Left lung (tissue), 10 donors: ENCODE data around the gene MGAT5. TPM values are rescaled to one million over a fixed set of nuclear protein-coding genes. Genes with fewer than 3 reads are reported as not detected.

Source experiments
- ATAC-seq: fragments of 200-7000 bp; cut with Tn5 transposase; one replicate; pipeline ENCODE4 v1.9.1; 2020; ENCODE audit warnings: moderate library complexity
- DNase-seq, 4 donors: peaks; one replicate each; pipeline ENCODE4 v3.0.0-alpha.2; 2013 to 2020
- H3K27ac ChIP-seq, 2 donors: fragments of 200-600 bp; sonication (generic) in 1 of 2; one replicate each; pipeline versions ENCODE4 v1.5.0 to v1.8.0; 2020 to 2021
- H3K27me3 ChIP-seq, 2 donors: fragments of 200-600 bp; sonication (generic) in 1 of 2; one replicate each; pipeline versions ENCODE4 v1.5.0 to v1.8.0; 2020 to 2021
- H3K36me3 ChIP-seq, 2 donors: fragments of 200-600 bp; sonication (generic) in 1 of 2; one replicate each; pipeline versions ENCODE4 v1.5.0 to v1.8.0; 2020 to 2021
- H3K4me1 ChIP-seq, 2 donors: fragments of 200-600 bp; one replicate each; pipeline ENCODE4 v1.8.0; 2021
- H3K4me3 ChIP-seq, 2 donors: fragments of 200-600 bp; sonication (generic) in 1 of 2; one replicate each; pipeline versions ENCODE4 v1.5.0 to v1.8.0; 2020 to 2021; ENCODE audit warnings: mild to moderate bottlenecking in 1 of 2
- H3K9me3 ChIP-seq, 2 donors: fragments of 200-600 bp; sonication (generic) in 1 of 2; one replicate each; pipeline versions ENCODE4 v1.5.0 to v1.8.0; 2020 to 2021
- intact Hi-C, 2 donors: fragments of 100-400 bp; cut with DNase I; formaldehyde crosslinking; loops; one replicate each; pipeline versions ENCODE4 v1.11.2 to v1.14.2; 2022
- polyA plus RNA-seq, 6 donors: library from polyadenylated mRNA; unstranded; fragments of 120-200 nt; gene quantifications; one replicate each; pipeline ENCODE4 v1.2.1, GENCODE V29; 2013; ENCODE audit not compliant: insufficient read length in 6 of 6
- total RNA-seq, 2 donors: library from RNA; stranded (reverse); fragmentation: NEBNext Ultra II Directional; extraction: Animal tissue kit (Norgen Biotek cat#: 25700); gene quantifications; one replicate each; pipeline ENCODE4 v1.2.1, GENCODE V29; 2021
- TF ChIP-seq, protein P1 (sequence below), 2 donors: fragments of 200-600 bp; sonication (generic) in 1 of 2; IDR thresholded peaks; one replicate each; pipeline versions ENCODE4 v1.5.0 to v1.8.0; 2021; ENCODE audit warnings: antibody characterized with exemption in 2 of 2
- donor health status: DM: no; HTN: yes; CAD: no.
- donor health status: DM: no; HTN: no; CAD: no.

MGAT5 gene
- total and polyA plus RNA-seq, 8 donors, result 24.5 to 57.0 (median 28.1) TPM

GRCh38 chr2:134217924-134218323, 35.9 kb upstream of the MGAT5 start:
- Histone ChIP-seq H3K4me1 (peaks cover 0 to 38% of the 10 kb centered on the region in 2 donors), H3K27me3 (no peaks in the 10 kb centered on the region), H3K9me3 (no peaks in the 10 kb centered on the region), H3K4me3 (no peak overlapping the region), H3K36me3 (no peaks in the 10 kb centered on the region), H3K27ac (peak overlapping the region in 1 of 2 donors; percentile 77)
- intact Hi-C loops, result no loop called here
- no peak for ATAC-seq
- TF ChIP-seq, protein P1, sequence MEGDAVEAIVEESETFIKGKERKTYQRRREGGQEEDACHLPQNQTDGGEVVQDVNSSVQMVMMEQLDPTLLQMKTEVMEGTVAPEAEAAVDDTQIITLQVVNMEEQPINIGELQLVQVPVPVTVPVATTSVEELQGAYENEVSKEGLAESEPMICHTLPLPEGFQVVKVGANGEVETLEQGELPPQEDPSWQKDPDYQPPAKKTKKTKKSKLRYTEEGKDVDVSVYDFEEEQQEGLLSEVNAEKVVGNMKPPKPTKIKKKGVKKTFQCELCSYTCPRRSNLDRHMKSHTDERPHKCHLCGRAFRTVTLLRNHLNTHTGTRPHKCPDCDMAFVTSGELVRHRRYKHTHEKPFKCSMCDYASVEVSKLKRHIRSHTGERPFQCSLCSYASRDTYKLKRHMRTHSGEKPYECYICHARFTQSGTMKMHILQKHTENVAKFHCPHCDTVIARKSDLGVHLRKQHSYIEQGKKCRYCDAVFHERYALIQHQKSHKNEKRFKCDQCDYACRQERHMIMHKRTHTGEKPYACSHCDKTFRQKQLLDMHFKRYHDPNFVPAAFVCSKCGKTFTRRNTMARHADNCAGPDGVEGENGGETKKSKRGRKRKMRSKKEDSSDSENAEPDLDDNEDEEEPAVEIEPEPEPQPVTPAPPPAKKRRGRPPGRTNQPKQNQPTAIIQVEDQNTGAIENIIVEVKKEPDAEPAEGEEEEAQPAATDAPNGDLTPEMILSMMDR (IDR thresholded peaks at IDR 0.05), result no peak
- no peak for DNase-seq

GRCh38 chr2:134218414-134218813, 35.5 kb upstream of the MGAT5 start:
- Histone ChIP-seq H3K27ac (peak overlapping the region in 1 of 2 donors; percentile 77), H3K9me3 (no peaks in the 10 kb centered on the region), H3K4me1 (peaks cover 0 to 37% of the 10 kb centered on the region in 2 donors), H3K36me3 (no peaks in the 10 kb centered on the region), H3K4me3 (no peak overlapping the region), H3K27me3 (no peaks in the 10 kb centered on the region)
- no peak for DNase-seq
- intact Hi-C loops, result no loop called here
- TF ChIP-seq, protein P1 (IDR thresholded peaks at IDR 0.05), result no peak
- no peak for ATAC-seq

GRCh38 chr2:134218930-134219658, 34.8 kb upstream of the MGAT5 start:
- peaks cover 0 to 37% of the 10 kb centered on the region in 2 donors for H3K4me1 ChIP-seq
- peak in 1 of 4 donors; percentile 65 for DNase-seq
- no peaks in the 10 kb centered on the region for H3K9me3 ChIP-seq
- no peak overlapping the region for H3K4me3 ChIP-seq
- H3K27ac ChIP-seq, result peak overlapping the region in 1 of 2 donors; percentile 77
- TF ChIP-seq, protein P1 (IDR thresholded peaks at IDR 0.05), result no peak
- intact Hi-C loops, result no loop called here
- peak; percentile 61 for ATAC-seq
- no peaks in the 10 kb centered on the region for H3K36me3 ChIP-seq
- no peaks in the 10 kb centered on the region for H3K27me3 ChIP-seq

GRCh38 chr2:134220344-134220974, 33.4 kb upstream of the MGAT5 start:
- H3K4me3 ChIP-seq, result no peak overlapping the region
- no peak overlapping the region for H3K27ac ChIP-seq
- ATAC-seq, result no peak
- no peaks in the 10 kb centered on the region for H3K27me3 ChIP-seq
- DNase-seq, result no peak
- H3K36me3 ChIP-seq, result no peaks in the 10 kb centered on the region
- intact Hi-C loops, result no loop called here
- no peaks in the 10 kb centered on the region for H3K9me3 ChIP-seq
- TF ChIP-seq, protein P1 (IDR thresholded peaks at IDR 0.05), result no peak
- H3K4me1 ChIP-seq, result peaks cover 0 to 37% of the 10 kb centered on the region in 2 donors

DNA sequence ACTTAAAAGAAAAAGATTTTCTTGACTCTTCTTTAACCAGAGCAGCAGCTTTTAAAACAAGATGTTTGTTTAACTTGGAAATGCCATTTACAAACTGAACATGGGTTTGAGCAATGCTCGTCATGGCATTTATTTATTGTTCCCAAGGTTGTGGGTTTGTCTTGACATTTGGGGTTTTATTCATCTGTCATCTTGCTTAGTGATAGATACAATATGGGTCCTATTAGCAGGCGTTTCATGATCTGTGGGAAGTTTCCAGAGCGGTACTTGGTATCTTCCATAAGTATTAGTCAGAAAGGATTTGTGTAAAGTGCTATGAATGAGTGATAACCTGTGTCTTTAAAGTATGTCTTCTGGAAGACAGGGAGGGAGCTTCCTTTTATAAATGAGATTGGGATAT, 29.9 kb upstream of the MGAT5 start:
- Histone ChIP-seq H3K4me3 (no peak overlapping the region), H3K4me1 (peaks cover 3 to 15% of the 10 kb centered on the region in 2 donors), H3K27ac (no peak overlapping the region), H3K27me3 (no peaks in the 10 kb centered on the region), H3K9me3 (peaks cover 0 to 6% of the 10 kb centered on the region in 2 donors), H3K36me3 (no peaks in the 10 kb centered on the region)
- TF ChIP-seq, protein P1 (IDR thresholded peaks at IDR 0.05), result no peak
- intact Hi-C loops, result no loop called here
- no peak for ATAC-seq
- DNase-seq, result no peak
